NCI-H345 treated with DMSO at 0.1 percent for 48 hours (cell line): ENCODE results near the gene BEGAIN.

ENCODE experiments used
- DNase-seq: peaks from one replicate; lab custom pipeline; 2025; ENCODE audit not compliant: unreplicated experiment; lab: John Stamatoyannopoulos, UW

Gene BEGAIN

DNA sequence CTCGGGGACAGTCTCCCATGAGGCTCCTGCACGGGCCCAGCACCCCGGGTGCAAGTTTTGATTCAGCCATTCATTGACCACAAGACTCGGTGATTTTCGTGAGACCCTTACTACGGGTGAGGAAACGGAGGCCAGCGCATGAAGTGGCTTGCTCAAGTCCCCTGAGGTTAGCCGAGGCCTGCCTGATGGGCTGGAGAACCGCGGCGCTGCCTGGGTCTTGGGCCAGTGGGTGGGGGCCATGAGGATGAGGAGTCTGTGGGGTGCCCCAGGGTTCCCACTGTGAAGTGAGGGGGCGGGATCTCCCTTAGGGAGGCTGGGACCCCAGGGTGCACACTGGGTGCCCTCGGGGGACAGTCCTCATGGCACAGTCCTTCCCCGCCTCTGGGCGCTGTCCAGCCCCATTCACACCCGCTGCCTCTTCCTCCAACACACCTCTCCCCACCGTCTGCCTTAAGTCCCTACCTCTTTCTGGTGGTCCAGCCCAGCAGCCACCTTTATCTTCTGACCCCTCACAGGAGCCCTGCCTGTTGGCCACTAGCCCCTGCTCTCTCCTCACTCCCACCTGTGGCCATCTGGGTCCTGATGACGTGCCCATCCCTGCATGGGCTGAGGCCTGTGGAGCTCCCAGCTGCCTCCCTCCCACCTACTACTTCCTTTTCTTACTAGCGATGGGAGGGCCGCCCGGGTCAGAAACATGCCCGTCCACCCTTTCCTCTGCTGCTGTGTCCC is 16.3 kb downstream of the BEGAIN start:
- no peak for DNase-seq

- DNase-seq: no peak
These were observed 17.4 kb downstream of the BEGAIN start for GRCh38 chr14:100569734-100570286.

DNA sequence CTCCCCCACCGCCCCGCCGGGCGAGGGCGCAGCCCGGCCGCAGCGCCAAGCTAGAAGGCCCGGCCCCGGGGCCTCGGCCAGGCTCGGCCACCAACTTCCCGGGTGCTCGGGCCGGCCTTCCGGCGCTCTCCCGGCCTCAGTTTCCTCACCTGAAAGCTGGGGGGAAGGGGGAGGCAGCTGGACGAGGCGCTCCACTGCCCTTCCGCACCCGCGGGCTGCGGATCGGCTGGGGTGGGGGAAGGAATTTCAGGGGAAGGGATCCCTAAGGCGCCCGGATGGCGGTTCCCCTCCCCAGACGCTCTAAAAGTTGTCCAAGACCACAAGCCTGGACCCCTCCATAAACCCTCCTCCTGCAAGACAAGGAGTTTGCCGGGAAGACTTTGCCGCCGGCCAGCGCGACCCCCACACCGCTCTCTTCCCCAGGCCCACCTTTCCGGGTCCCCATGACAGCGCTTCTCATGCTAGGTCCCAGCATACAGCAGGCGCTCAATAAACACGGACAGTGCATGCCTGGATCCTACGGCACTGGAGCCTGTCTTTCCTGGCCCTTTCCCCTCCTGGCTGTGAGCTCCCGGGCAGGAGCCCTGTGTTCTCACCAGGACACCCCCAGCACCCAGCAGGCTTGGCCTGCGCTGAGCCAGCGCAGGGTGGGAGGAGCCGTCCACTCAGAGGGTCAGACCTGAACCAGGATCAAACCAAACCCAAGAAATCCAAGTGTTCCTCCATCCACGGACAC is 18.1 kb downstream of the BEGAIN start:
- DNase-seq: no peak

DNA sequence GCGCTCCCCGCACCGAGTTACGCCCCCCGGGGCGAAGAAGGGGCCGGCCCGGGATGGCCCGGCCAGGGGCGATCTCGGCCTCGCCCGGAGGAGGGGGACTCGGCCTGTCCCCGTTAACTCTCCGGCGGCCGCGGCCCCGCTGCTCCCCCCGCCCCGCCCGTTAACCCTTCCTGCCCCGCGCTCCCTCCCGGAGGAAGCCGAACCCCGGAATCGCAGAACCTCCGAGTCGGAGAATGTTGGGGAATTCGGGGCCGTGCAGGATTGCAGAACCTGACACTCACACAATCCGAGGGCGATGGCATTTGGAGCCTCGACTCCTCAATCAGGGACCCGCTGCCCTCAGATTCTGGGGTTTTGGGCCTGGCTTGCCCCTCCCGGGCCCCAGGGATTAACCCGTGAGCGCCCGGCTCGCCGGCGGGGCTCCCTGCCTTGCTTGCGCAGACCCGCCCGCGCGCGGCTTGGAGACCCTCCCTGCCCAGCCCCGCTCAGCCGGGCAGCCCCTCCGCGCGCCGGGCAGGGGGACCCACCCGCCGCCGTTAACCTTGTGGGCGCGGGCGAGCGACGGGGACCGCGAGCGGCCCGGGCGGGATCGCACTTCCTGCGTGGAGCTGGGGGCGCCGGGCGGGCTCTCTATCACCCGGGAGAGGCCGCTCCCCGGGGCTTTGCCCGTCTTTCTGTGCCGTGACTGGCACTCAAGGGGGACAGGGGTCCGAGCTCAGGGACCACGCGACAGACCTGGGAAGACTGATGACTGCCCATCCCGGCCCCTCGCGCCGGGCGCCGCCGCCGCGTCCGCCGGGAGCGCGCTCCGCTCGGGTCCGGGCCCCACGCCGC is 18.8 kb downstream of the BEGAIN start:
- no peak for DNase-seq

- no peak for DNase-seq
These were observed 19.4 kb downstream of the BEGAIN start for GRCh38 chr14:100567877-100568163.

- no peak for DNase-seq
These were observed 20.0 kb downstream of the BEGAIN start for GRCh38 chr14:100567009-100567876.

DNA sequence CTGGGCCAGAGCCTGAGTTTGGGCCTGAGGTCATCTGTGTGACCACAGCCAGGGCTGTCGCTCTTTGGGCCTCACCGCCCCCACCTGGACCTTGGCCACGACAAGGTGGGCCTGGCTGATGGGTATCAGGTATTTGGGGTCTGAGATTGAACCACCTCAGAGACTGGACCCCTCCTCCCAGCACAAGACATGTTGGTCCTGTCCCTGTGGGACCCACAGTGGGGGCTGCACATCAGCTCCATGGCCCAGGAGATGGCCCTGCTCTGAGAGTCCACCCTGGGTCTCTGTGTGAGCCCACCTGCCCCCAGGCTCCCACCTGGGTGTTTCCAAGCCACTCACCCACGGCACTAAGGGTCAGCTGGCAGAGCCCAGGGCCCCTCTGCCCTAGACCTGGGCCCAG is 20.6 kb downstream of the BEGAIN start:
- DNase-seq: no peak

DNA sequence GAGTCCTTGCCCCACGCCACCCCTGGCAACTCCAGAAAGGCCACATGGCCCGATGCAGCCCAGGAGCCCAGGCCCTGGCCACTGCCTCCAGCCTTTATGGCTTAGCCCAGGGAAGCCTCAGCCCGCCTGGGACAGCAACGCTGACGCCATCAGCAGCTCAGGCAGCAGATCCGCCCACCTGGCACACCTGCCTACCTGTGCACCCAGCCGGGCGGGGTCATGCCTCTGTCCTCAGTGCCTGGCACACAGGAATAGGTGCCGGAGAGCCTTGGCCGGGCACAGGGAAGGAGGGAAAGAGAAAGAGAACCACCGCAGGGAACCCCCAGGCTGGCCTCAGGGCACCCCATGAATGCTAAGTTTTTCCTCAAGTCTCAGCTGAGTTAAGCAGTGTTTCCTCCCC is 21.1 kb downstream of the BEGAIN start:
- DNase-seq: no peak

- no peak for DNase-seq
These were observed 21.6 kb downstream of the BEGAIN start for GRCh38 chr14:100565650-100566049.

- no peak for DNase-seq
These were observed 22.7 kb downstream of the BEGAIN start for GRCh38 chr14:100564512-100564911.

DNA sequence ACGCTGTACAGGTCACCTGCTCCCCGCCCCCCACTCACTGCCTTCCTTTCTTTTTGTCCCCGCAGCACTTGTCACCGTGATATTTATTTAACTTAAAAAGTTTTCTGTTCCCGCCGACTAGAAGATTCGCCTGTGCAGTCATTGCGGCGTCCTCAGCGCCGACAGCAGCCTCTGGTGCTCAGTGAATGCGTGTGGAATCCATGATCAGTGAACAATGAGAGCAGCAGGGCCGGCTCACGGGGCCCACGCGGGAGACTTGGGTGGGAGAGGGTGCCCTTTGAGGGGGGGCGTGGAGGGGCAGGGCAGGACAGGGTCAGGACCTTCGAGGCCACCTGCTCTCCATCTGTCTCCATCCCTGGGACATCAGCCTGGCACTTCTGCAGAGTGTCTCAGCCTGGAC is 24.5 kb downstream of the BEGAIN start:
- DNase-seq: no peak

DNA sequence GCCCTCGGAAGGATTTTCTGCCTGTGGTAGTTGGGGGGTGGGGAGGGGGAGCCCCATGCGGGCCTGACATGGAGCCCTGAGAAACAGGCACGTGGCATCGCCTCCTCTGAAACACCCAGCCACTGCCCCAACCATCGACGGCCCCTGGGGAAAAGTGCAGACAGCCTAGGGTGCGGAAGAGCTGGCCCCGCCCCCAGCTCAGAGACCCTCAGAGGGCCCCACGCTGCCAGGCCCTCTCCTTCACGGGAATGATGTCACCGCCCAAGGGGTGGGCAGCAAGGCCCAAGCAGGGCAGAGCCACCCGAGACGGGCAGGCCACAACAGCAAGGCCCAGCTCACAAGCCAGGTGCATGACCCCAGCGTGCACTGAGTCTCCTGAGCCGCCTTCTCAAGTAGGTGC is 26.2 kb downstream of the BEGAIN start:
- DNase-seq: no peak

DNA sequence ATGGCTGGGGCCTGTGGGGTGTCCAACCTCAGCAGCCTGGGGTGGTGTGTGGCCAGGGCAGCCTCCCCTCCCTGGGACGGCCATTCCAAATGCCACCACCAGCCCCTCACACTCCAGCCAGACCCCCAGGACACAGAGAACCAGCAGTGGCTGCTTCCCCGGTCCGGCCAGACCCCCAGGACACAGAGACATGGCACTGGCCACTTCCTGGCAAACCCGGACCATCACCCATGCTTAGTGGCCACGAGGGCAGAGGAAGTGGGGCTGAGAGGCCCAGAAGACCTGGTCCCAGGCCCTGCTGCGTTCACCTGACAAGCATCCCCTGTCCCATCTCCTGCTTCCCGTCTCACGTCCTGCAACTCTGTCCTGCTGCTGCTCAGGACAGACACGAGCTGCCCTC is 26.7 kb downstream of the BEGAIN start:
- no peak for DNase-seq

- DNase-seq: no peak
These were observed 27.8 kb downstream of the BEGAIN start for GRCh38 chr14:100559455-100559854.

GRCh38 chr14:100558966-100559365 is 28.3 kb downstream of the BEGAIN start:
- no peak for DNase-seq

DNA sequence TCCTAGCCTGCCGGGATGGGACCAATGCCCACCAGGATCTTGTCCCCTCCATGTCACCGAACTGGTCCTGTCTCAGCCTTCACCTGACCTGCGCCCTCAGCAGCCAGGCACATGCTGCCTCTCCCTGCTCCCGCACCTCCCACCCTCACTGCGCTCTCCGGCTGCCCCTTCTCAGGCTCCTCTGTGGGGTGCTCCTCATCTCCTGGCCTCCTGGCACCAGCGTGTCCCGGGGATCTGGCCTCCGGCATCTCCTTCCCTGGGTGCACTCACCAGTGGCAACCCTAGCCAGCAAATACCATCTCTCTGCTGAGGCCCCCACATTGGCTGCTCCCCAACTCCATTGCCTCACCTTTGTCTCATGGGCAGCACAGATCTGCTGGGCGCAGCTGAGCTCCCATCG is 29.0 kb downstream of the BEGAIN start:
- no peak for DNase-seq

GRCh38 chr14:100557658-100558057 is 29.6 kb downstream of the BEGAIN start:
- no peak for DNase-seq

GRCh38 chr14:100556936-100557505 is 30.2 kb downstream of the BEGAIN start:
- DNase-seq: no peak

DNA sequence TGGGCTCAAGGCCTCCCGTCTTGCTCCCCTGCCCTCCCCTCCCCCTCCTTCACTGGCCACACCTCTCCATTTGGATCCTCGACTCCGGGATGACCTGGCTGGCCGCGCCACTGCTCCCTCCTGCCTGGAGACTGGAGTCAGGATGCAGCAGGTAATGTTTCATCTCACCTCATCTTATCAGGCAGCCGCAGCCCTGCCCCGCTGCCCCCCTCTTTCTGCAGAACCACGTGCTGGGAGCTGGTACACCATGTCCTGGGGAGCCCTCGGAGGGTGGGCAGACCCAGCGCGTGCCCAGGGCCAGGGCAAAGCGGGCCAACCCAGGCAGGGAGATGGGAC is 31.1 kb downstream of the BEGAIN start:
- no peak for DNase-seq

GRCh38 chr14:100555436-100556139 is 31.6 kb downstream of the BEGAIN start:
- DNase-seq: no peak
